Measurements from ENCODE around the gene KIF18B. TPM values are rescaled to one million over a fixed set of nuclear protein-coding genes. Genes with fewer than 3 reads are reported as not detected.

KIF18B gene
- total and polyA plus RNA-seq, 2 of the 13 experiments (the other 11 are each of a cell fraction or from before 2014, with no cell fraction given): 15.2 to 15.3 TPM

GRCh38 chr17:44941712-44942331 lies 5.8 kb downstream of the KIF18B start:
- ChIA-PET CTCF (ENCODE audit: low intra/inter-chr PET ratio, low total read pairs) (no interaction called here), POLR2A (no interaction called here)
- no peaks in the 10 kb centered on the region; a peak in 1 of 5 replicates for H3K27me3 ChIP-seq (ENCODE audit: control insufficient read depth in 1 of 2, insufficient read depth in 2 of 2, low read length in 2 of 2)
- ATAC-seq (peak; percentile 47), DNase-seq (ENCODE audit: low spot score) (no peak), FAIRE-seq (no peak)
- intact Hi-C loops (cut with micrococcal nuclease; ENCODE audit: unreplicated experiment) (no loop called here), in situ Hi-C loops (cut with HindIII; ENCODE audit: extremely low pct_ligation_motif_present, low pct_unique_long_range_greater_than_20kb) (no loop called here)
- peaks cover 0 to 11% of the 10 kb centered on the region in 2 experiments; a peak in 2 of 5 replicates for H3K36me3 ChIP-seq (replicated peaks in 1 of 2; ENCODE audit: control insufficient read depth in 1 of 2, insufficient read depth in 2 of 2, low read length in 2 of 2)
- BruUV-seq (replicated peaks): no TSS peak
- TF ChIP-seq FOXC1 (CRISPR knock-in tag; IDR thresholded peaks at IDR 0.05; ENCODE audit: borderline replicate concordance) (0 out of 2 replicates have a peak, but pooled peaks have one; percentile 31), ZNF770 (CRISPR knock-in tag; IDR thresholded peaks at IDR 0.05) (no peak), SAFB2 (CRISPR knock-in tag; IDR thresholded peaks at IDR 0.05; ENCODE audit: borderline replicate concordance, low read depth) (0 out of 2 replicates have a peak, but pooled peaks have one; percentile 42), ZNF143 (CRISPR knock-in tag; IDR thresholded peaks at IDR 0.05) (peak; percentile 40; the same call in 1 of the 2 replicates), CSRNP2 (CRISPR knock-in tag; conservative IDR thresholded peaks at IDR 0.05; ENCODE audit: low read depth) (no peak), RAD51 (IDR thresholded peaks at IDR 0.05; ENCODE audit: borderline replicate concordance) (no peak), ZBTB38 (CRISPR knock-in tag; IDR thresholded peaks at IDR 0.05) (peak; percentile 79; the same call in 1 of the 2 replicates), ZNF605 (CRISPR knock-in tag; IDR thresholded peaks at IDR 0.05) (0 out of 2 replicates have a peak, but pooled peaks have one; percentile 2)
- TF ChIP-seq, protein P1, sequence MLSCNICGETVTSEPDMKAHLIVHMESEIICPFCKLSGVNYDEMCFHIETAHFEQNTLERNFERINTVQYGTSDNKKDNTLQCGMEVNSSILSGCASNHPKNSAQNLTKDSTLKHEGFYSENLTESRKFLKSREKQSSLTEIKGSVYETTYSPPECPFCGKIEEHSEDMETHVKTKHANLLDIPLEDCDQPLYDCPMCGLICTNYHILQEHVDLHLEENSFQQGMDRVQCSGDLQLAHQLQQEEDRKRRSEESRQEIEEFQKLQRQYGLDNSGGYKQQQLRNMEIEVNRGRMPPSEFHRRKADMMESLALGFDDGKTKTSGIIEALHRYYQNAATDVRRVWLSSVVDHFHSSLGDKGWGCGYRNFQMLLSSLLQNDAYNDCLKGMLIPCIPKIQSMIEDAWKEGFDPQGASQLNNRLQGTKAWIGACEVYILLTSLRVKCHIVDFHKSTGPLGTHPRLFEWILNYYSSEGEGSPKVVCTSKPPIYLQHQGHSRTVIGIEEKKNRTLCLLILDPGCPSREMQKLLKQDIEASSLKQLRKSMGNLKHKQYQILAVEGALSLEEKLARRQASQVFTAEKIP (CRISPR knock-in tag; IDR thresholded peaks at IDR 0.05; ENCODE audit: borderline replicate concordance): no peak
- no peak overlapping the region for H3K4me2 ChIP-seq (ENCODE audit: low read depth, low read length)
- no peaks in the 10 kb centered on the region for H4K20me1 ChIP-seq (ENCODE audit: insufficient read depth, low read length)
- no peak overlapping the region for H3K4me3 ChIP-seq (replicated peaks in 1 of 3; ENCODE audit: insufficient read depth in 1 of 3, low read depth in 2 of 3, low read length in 3 of 3)
- peaks cover 68% of the 10 kb centered on the region for H3K79me2 ChIP-seq (ENCODE audit: insufficient read depth, low read length)
- no peak overlapping the region for H3K9ac ChIP-seq (ENCODE audit: insufficient read depth, low read depth, low read length)
- H3K9me3 ChIP-seq (ENCODE audit: low read length): no peaks in the 10 kb centered on the region
- no peak overlapping the region for H3K27ac ChIP-seq (ENCODE audit: extremely low read length, insufficient read depth, low read length)
- peaks cover 60% of the 10 kb centered on the region for H3K4me1 ChIP-seq (ENCODE audit: insufficient read depth, low read length)
- WGBS (ENCODE audit: low lambda C conversion rate): 92% methylated on average over 9 of the region's 9 CpGs
- H2AFZ ChIP-seq (ENCODE audit: low read length): no peak overlapping the region
